ENCODE results near the gene METTL17. TPM values are rescaled to one million over a fixed set of nuclear protein-coding genes. Genes with fewer than 3 reads are reported as not detected.

METTL17 gene
- total and polyA plus RNA-seq, 7 experiments from 2014 or later, result 41.7 to 129 (median 91.7) TPM

GRCh38 chr14:21042918-21043317 is 53.1 kb downstream of the METTL17 start:
- ChIA-PET CTCF (interaction anchor here (2.0 to 2.5 kb wide), 2 partner anchors 29 to 61 kb away, joined by 9 to 29 read pairs; no protein-coding TSS in a partner anchor), POLR2A (no interaction called here)
- intact Hi-C loops (cut with micrococcal nuclease), result loop anchor here in 1 of 2 donors (5.0 kb wide), 1 partner anchor 346 kb away; no protein-coding TSS in a partner anchor
- no peak overlapping the region for H3K27ac ChIP-seq (ENCODE audit: low read depth, low read length)
- ATAC-seq, result no peak
- peaks cover 2 to 9% (median 8%) of the 10 kb centered on the region in 7 donors for H3K4me1 Mint-ChIP-seq
- no peak for DNase-seq
- H3K27ac Mint-ChIP-seq, result no peak overlapping the region
- no peaks in the 10 kb centered on the region for H3K9me3 Mint-ChIP-seq
- H3K9me3 ChIP-seq (ENCODE audit: control insufficient read depth in 2 of 3, low read length in 3 of 3), result no peaks in the 10 kb centered on the region
- H3K4me3 ChIP-seq (ENCODE audit: low read length), result no peak overlapping the region
- H3K4me3 Mint-ChIP-seq, result no peak overlapping the region
- no peaks in the 10 kb centered on the region for H3K36me3 Mint-ChIP-seq
- H3K36me3 ChIP-seq (ENCODE audit: control insufficient read depth in 2 of 3, insufficient read depth in 3 of 3, low read length in 3 of 3), result no peaks in the 10 kb centered on the region
- no peaks in the 10 kb centered on the region for H3K27me3 ChIP-seq (ENCODE audit: control insufficient read depth in 2 of 2, insufficient read depth in 2 of 2, low read length in 2 of 2)
- H3K27me3 Mint-ChIP-seq, result peaks cover 3 to 40% (median 13%) of the 10 kb centered on the region in 5 donors
- H3K4me1 ChIP-seq (ENCODE audit: control insufficient read depth in 2 of 2, insufficient read depth in 2 of 2, low read length in 2 of 2), result no peaks in the 10 kb centered on the region

DNA sequence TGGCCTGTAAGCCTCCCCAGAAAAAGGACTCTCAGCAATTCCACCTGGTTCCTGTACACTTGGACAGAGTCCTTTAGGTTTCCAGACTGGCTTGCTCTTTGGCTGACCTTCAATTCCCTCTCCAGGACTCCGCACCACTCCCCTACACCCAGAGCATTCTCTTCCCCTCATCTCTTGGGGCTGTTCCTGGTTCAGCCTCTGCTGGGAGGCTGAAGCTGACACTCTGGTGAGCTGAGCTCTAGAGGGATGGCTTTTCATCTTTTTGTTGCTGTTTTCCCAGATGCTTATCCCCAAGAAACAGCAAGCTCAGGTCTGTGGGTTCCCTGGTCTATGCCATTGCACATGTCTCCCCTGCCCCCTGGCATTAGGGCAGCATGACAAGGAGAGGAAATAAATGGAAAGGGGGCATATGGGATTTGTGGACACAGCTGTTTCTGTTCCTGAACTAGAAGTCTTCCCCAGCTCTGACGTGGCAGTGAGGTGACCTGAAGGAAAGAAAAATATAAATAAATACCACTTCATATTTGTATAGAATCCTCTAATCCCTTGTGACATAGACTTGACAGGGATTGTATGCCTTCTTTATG is 53.7 kb downstream of the METTL17 start:
- no peak for ATAC-seq
- Mint-ChIP-seq H3K4me3 (no peak overlapping the region), H3K4me1 (peaks cover 2 to 9% (median 8%) of the 10 kb centered on the region in 7 donors), H3K36me3 (no peaks in the 10 kb centered on the region), H3K27ac (no peak overlapping the region), H3K27me3 (peaks cover 3 to 35% (median 13%) of the 10 kb centered on the region in 5 donors), H3K9me3 (no peaks in the 10 kb centered on the region)
- no peak for DNase-seq
- no peaks in the 10 kb centered on the region for H3K4me1 ChIP-seq (ENCODE audit: control insufficient read depth in 2 of 2, insufficient read depth in 2 of 2, low read length in 2 of 2)
- H3K36me3 ChIP-seq (ENCODE audit: control insufficient read depth in 2 of 3, insufficient read depth in 3 of 3, low read length in 3 of 3), result no peaks in the 10 kb centered on the region
- no peak overlapping the region for H3K27ac ChIP-seq (ENCODE audit: low read depth, low read length)
- no peaks in the 10 kb centered on the region for H3K9me3 ChIP-seq (ENCODE audit: control insufficient read depth in 2 of 3, low read length in 3 of 3)
- no peaks in the 10 kb centered on the region for H3K27me3 ChIP-seq (ENCODE audit: control insufficient read depth in 2 of 2, insufficient read depth in 2 of 2, low read length in 2 of 2)
- no peak overlapping the region for H3K4me3 ChIP-seq (ENCODE audit: low read length)
- POLR2A ChIA-PET, result no interaction called here
- CTCF ChIA-PET, result interaction anchor here (2.0 to 2.5 kb wide), 2 partner anchors 29 to 61 kb away, joined by 9 to 29 read pairs; no protein-coding TSS in a partner anchor
- intact Hi-C loops (cut with micrococcal nuclease), result loop anchor here in 1 of 2 donors (5.0 kb wide), 1 partner anchor 346 kb away; no protein-coding TSS in a partner anchor

GRCh38 chr14:21043974-21044618 is 54.3 kb downstream of the METTL17 start:
- Histone ChIP-seq H3K4me1 (ENCODE audit: control insufficient read depth in 2 of 2, insufficient read depth in 2 of 2, low read length in 2 of 2) (no peaks in the 10 kb centered on the region), H3K27ac (ENCODE audit: low read depth, low read length) (no peak overlapping the region), H3K4me3 (ENCODE audit: low read length) (no peak overlapping the region), H3K27me3 (ENCODE audit: control insufficient read depth in 2 of 2, insufficient read depth in 2 of 2, low read length in 2 of 2) (no peaks in the 10 kb centered on the region), H3K36me3 (ENCODE audit: control insufficient read depth in 2 of 3, insufficient read depth in 3 of 3, low read length in 3 of 3) (no peaks in the 10 kb centered on the region), H3K9me3 (ENCODE audit: control insufficient read depth in 2 of 3, low read length in 3 of 3) (no peaks in the 10 kb centered on the region)
- Mint-ChIP-seq H3K36me3 (no peaks in the 10 kb centered on the region), H3K27ac (no peak overlapping the region), H3K4me1 (peaks cover 2 to 9% (median 8%) of the 10 kb centered on the region in 7 donors), H3K4me3 (no peak overlapping the region), H3K27me3 (peaks cover 3 to 35% (median 13%) of the 10 kb centered on the region in 5 donors), H3K9me3 (no peaks in the 10 kb centered on the region)
- ATAC-seq, result peak; percentile 46
- DNase-seq, result no peak
- ChIA-PET POLR2A (no interaction called here), CTCF (interaction anchor here (2.5 kb wide), 1 partner anchor 30 kb away, joined by 29 read pairs; no protein-coding TSS in a partner anchor)
- intact Hi-C loops (cut with micrococcal nuclease), result loop anchor here in 1 of 2 donors (5.0 kb wide), 1 partner anchor 347 kb away; no protein-coding TSS in a partner anchor

Small RNA genes within 50 kb of the gene (microRNA-seq; reads per million reads assigned to microRNA genes)
- gene MIR6717 (ENCODE audit: borderline microRNAs expressed), result not detected

Other genes with a start within 250 kb of the METTL17 start
- not detected for gene EDDM3A, start 244.1 kb upstream of the METTL17 start, total RNA-seq
- not detected for gene EDDM3A, start 244.1 kb upstream of the METTL17 start, polyA plus RNA-seq
- gene EDDM3B, start 221.6 kb upstream of the METTL17 start, total RNA-seq, result not detected
- gene EDDM3B, start 221.6 kb upstream of the METTL17 start, polyA plus RNA-seq, result not detected
- 10 to 100 TPM in 1 of 5 experiments, 1 to 10 TPM in 4; 2.7 to 34.2 (median 2.9) TPM for gene RNASE6, start 208.7 kb upstream of the METTL17 start, total RNA-seq
- gene RNASE6, start 208.7 kb upstream of the METTL17 start, polyA plus RNA-seq, result 1 to 10 TPM; 3.6 to 5.6 TPM
- 10 to 100 TPM in 2 of 5 experiments, 1 to 10 TPM in 1, not detected in 2; 1.8 to 19.0 (median 15.5) TPM for gene RNASE1, start 187.1 kb upstream of the METTL17 start, total RNA-seq
- gene RNASE1, start 187.1 kb upstream of the METTL17 start, polyA plus RNA-seq, result not detected
- 1 to 10 TPM in 1 of 5 experiments, not detected in 4; 1.1 TPM for gene RNASE3, start 98.6 kb upstream of the METTL17 start, total RNA-seq
- not detected for gene RNASE3, start 98.6 kb upstream of the METTL17 start, polyA plus RNA-seq
- 10 to 100 TPM in 1 of 5 experiments, 1 to 10 TPM in 1, not detected in 3; 2.5 to 22.4 TPM for gene RNASE2, start 34.5 kb upstream of the METTL17 start, total RNA-seq
- under 1 TPM in 1 of 2 donors, not detected in 1; 0.30 TPM for gene RNASE2, start 34.5 kb upstream of the METTL17 start, polyA plus RNA-seq
- under 1 TPM in 2 of 5 experiments, not detected in 3; 0.36 to 0.81 TPM for gene SLC39A2, start 9.3 kb downstream of the METTL17 start, total RNA-seq
- gene SLC39A2, start 9.3 kb downstream of the METTL17 start, polyA plus RNA-seq, result not detected
- 10 to 100 TPM in 4 of 5 experiments, 1 to 10 TPM in 1; 5.9 to 39.9 (median 35.2) TPM for gene NDRG2, start 35.1 kb downstream of the METTL17 start, total RNA-seq
- gene NDRG2, start 35.1 kb downstream of the METTL17 start, polyA plus RNA-seq, result 10 to 100 TPM; 29.2 to 35.1 TPM
- not detected for gene TPPP2, start 40.2 kb downstream of the METTL17 start, total RNA-seq
- gene TPPP2, start 40.2 kb downstream of the METTL17 start, polyA plus RNA-seq, result not detected
- gene RNASE13, start 44.8 kb downstream of the METTL17 start, total RNA-seq, result not detected
- gene RNASE13, start 44.8 kb downstream of the METTL17 start, polyA plus RNA-seq, result not detected
- not detected for gene RNASE7, start 52.4 kb downstream of the METTL17 start, total RNA-seq
- not detected for gene RNASE7, start 52.4 kb downstream of the METTL17 start, polyA plus RNA-seq
- not detected for gene RNASE8, start 67.8 kb downstream of the METTL17 start, total RNA-seq
- not detected for gene RNASE8, start 67.8 kb downstream of the METTL17 start, polyA plus RNA-seq
- gene ARHGEF40, start 80.3 kb downstream of the METTL17 start, total RNA-seq, result 10 to 100 TPM in 1 of 5 experiments, 1 to 10 TPM in 1, under 1 TPM in 2, not detected in 1; 0.65 to 40.5 (median 5.4) TPM
- under 1 TPM in 1 of 2 donors, not detected in 1; 0.11 TPM for gene ARHGEF40, start 80.3 kb downstream of the METTL17 start, polyA plus RNA-seq
- gene ZNF219, start 108.7 kb downstream of the METTL17 start, total RNA-seq, result 10 to 100 TPM in 2 of 5 experiments, 1 to 10 TPM in 3; 5.7 to 22.1 (median 9.1) TPM
- gene ZNF219, start 108.7 kb downstream of the METTL17 start, polyA plus RNA-seq, result 1 to 10 TPM; 2.3 to 2.8 TPM
- gene TMEM253, start 111.1 kb downstream of the METTL17 start, total RNA-seq, result under 1 TPM in 3 of 5 experiments, not detected in 2; 0.56 to 0.73 (median 0.70) TPM
- not detected for gene TMEM253, start 111.1 kb downstream of the METTL17 start, polyA plus RNA-seq
- gene OR5AU1, start 166.1 kb downstream of the METTL17 start, total RNA-seq, result not detected
- gene OR5AU1, start 166.1 kb downstream of the METTL17 start, polyA plus RNA-seq, result not detected

Data from naive thymus-derived CD4-positive, alpha-beta T cell (primary cell).